ENCODE data around the gene LEF1.

DNA sequence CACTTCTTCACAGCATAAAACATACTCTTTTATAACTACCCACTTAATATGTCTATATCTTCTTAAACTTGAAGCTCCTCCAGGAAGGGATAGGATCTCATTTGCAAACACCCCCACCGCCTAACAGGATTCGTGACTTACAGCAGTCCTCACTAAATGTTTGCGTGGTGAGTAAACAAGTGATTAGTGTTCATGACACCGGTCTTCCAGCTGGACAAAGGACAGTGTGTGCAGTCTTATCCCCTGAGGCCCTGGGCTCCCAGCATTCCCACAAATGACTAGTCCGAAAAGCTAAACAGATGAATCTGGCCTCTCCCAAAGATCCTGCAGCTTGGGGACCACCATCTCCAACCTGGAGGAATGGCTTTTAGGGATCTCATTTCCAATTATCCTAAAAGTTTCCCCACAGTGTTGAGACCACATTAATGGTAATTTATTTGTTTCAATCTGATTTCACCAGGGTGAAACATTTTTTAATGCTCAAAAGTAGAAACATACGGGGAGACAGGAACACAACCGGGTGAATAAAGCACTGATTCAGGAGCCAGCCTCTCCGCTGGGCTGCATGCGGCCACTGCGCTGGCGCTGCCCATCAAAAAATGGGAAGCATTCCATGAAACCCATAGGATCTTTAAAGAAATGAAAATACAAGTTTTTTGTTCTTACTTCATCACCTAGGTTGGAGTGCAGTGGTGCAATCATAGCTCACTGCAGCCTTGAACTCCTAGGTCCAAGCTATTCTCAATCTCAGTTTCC is 109.9 kb downstream of the LEF1 start:
- TF ChIP-seq, protein P1, sequence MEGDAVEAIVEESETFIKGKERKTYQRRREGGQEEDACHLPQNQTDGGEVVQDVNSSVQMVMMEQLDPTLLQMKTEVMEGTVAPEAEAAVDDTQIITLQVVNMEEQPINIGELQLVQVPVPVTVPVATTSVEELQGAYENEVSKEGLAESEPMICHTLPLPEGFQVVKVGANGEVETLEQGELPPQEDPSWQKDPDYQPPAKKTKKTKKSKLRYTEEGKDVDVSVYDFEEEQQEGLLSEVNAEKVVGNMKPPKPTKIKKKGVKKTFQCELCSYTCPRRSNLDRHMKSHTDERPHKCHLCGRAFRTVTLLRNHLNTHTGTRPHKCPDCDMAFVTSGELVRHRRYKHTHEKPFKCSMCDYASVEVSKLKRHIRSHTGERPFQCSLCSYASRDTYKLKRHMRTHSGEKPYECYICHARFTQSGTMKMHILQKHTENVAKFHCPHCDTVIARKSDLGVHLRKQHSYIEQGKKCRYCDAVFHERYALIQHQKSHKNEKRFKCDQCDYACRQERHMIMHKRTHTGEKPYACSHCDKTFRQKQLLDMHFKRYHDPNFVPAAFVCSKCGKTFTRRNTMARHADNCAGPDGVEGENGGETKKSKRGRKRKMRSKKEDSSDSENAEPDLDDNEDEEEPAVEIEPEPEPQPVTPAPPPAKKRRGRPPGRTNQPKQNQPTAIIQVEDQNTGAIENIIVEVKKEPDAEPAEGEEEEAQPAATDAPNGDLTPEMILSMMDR (IDR thresholded peaks at IDR 0.05): no peak
- TF ChIP-seq POLR2AphosphoS5 (IDR thresholded peaks at IDR 0.05; ENCODE audit: low read depth, low read length) (no peak), REST (IDR thresholded peaks at IDR 0.05; ENCODE audit: insufficient read depth in 1 of 2, low read depth in 2 of 2, low read length in 1 of 2) (no peak), SIN3A (IDR thresholded peaks at IDR 0.05; ENCODE audit: borderline replicate concordance, insufficient read depth, low read depth, low read length) (no peak)
